KMS-11 (cell line): ENCODE results near the gene TRAM2.
A peak's percentile ranks its signal among the peaks of the same experiment; 100 is the strongest.

Experiments
- H2AFZ ChIP-seq: fragments of 200-600 bp; sonication (generic); 2 replicates; pipeline ENCODE4 v1.6.1; 2016; ENCODE audit warnings: antibody characterized with exemption, mixed run types, low read depth
- H3K27ac ChIP-seq: fragments of 200-600 bp; sonication (generic); 2 replicates; pipeline ENCODE4 v1.6.1; 2016; ENCODE audit warnings: mild to moderate bottlenecking, mixed run types
- H3K27me3 ChIP-seq: fragments of 200-600 bp; sonication (generic); 2 replicates; pipeline ENCODE4 v1.6.1; 2017; ENCODE audit warnings: mild to moderate bottlenecking, low read depth, mixed run types, moderate library complexity; ENCODE audit not compliant: insufficient read depth
- H3K36me3 ChIP-seq: fragments of 200-600 bp; sonication (generic); 2 replicates; pipeline ENCODE4 v1.6.1; 2017; ENCODE audit warnings: mild to moderate bottlenecking, mixed run types; ENCODE audit not compliant: insufficient read depth
- H3K4me1 ChIP-seq: fragments of 200-600 bp; sonication (generic); 2 replicates; pipeline ENCODE4 v1.6.1; 2016; ENCODE audit warnings: mild to moderate bottlenecking, low read depth, mixed run types; ENCODE audit not compliant: poor library complexity, severe bottlenecking
- H3K4me2 ChIP-seq: fragments of 200-600 bp; sonication (generic); 2 replicates; pipeline ENCODE4 v1.7.0; 2016; ENCODE audit warnings: mild to moderate bottlenecking, mixed run types
- H3K4me3 ChIP-seq: fragments of 200-600 bp; sonication (generic); IDR thresholded peaks from 2 replicates; pipeline ENCODE4 v1.6.1; 2017; ENCODE audit warnings: low read depth, low read length, mixed read lengths; ENCODE audit not compliant: insufficient read depth
- H3K79me2 ChIP-seq: fragments of 200-600 bp; sonication (generic); 2 replicates; pipeline ENCODE4 v1.6.1; 2016; ENCODE audit warnings: low read depth, mixed run types; ENCODE audit not compliant: insufficient read depth
- H3K9ac ChIP-seq: fragments of 200-600 bp; sonication (generic); 2 replicates; pipeline ENCODE4 v1.6.1; 2016; ENCODE audit warnings: mild to moderate bottlenecking, mixed run types
- H4K20me1 ChIP-seq: fragments of 200-600 bp; sonication (generic); 2 replicates; pipeline ENCODE4 v1.6.1; 2016; ENCODE audit warnings: mild to moderate bottlenecking, mixed run types; ENCODE audit not compliant: insufficient read depth
- TF ChIP-seq, protein P1 (sequence below): fragments of 200-600 bp; sonication (generic); conservative IDR thresholded peaks from 2 replicates; pipeline ENCODE4 v1.6.1; 2017; ENCODE audit warnings: low read depth, mild to moderate bottlenecking, antibody characterized with exemption, low read length, moderate library complexity, mixed read lengths

Gene TRAM2

GRCh38 chr6:52580905-52581304 lies 4.0 kb upstream of the TRAM2 start:
- H3K4me3 ChIP-seq: no peak overlapping the region
- no peak overlapping the region for H2AFZ ChIP-seq
- H4K20me1 ChIP-seq: no peaks in the 10 kb centered on the region
- no peak overlapping the region for H3K4me2 ChIP-seq
- no peak overlapping the region for H3K27ac ChIP-seq
- no peak overlapping the region for H3K9ac ChIP-seq
- TF ChIP-seq, protein P1, sequence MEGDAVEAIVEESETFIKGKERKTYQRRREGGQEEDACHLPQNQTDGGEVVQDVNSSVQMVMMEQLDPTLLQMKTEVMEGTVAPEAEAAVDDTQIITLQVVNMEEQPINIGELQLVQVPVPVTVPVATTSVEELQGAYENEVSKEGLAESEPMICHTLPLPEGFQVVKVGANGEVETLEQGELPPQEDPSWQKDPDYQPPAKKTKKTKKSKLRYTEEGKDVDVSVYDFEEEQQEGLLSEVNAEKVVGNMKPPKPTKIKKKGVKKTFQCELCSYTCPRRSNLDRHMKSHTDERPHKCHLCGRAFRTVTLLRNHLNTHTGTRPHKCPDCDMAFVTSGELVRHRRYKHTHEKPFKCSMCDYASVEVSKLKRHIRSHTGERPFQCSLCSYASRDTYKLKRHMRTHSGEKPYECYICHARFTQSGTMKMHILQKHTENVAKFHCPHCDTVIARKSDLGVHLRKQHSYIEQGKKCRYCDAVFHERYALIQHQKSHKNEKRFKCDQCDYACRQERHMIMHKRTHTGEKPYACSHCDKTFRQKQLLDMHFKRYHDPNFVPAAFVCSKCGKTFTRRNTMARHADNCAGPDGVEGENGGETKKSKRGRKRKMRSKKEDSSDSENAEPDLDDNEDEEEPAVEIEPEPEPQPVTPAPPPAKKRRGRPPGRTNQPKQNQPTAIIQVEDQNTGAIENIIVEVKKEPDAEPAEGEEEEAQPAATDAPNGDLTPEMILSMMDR: no peak
- H3K4me1 ChIP-seq: peaks cover 26% of the 10 kb centered on the region
- H3K27me3 ChIP-seq: no peaks in the 10 kb centered on the region
- H3K79me2 ChIP-seq: peaks cover 12% of the 10 kb centered on the region
- H3K36me3 ChIP-seq: no peaks in the 10 kb centered on the region

DNA sequence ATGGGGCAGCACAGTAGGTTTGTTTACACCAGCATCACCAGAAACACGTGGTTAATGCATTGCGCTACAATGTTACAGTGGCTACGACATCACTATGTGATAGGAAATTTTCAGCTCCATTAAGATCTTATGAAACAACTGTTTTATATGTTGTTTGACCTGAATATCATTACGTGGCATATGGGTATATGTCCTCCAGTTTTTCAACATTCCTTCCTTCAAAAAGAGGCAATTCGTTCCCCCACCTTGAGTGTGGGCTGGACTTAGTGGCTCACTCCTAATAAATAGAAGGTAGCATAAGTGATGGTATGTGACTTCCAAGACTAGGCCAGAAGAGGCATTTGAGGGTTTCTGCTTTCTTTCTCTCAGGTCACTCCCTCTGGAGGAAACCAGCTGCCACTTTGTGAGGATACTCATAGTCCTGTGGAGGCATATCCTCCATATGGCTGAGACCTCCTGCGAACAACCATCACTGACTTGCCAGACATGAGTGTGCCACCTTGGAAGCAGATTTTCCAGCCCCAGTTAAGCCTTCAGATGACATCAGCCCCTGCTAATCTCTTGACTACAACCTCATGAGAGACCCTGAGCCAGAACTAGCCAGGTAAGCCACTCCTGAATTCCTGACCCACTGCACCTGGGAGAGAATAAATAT lies 2.3 kb upstream of the TRAM2 start:
- no peak overlapping the region for H2AFZ ChIP-seq
- H4K20me1 ChIP-seq: 0 out of 2 replicates have a peak, but pooled peaks cover 4% of the 10 kb centered on the region
- TF ChIP-seq, protein P1: no peak
- no peaks in the 10 kb centered on the region for H3K36me3 ChIP-seq
- H3K27me3 ChIP-seq: no peaks in the 10 kb centered on the region
- H3K27ac ChIP-seq: no peak overlapping the region
- H3K4me2 ChIP-seq: no peak overlapping the region
- no peak overlapping the region for H3K9ac ChIP-seq
- no peak overlapping the region for H3K4me3 ChIP-seq
- peaks cover 30% of the 10 kb centered on the region for H3K79me2 ChIP-seq
- H3K4me1 ChIP-seq: peaks cover 20% of the 10 kb centered on the region

GRCh38 chr6:52577778-52578463 lies 1.1 kb upstream of the TRAM2 start:
- H3K4me1 ChIP-seq: peaks cover 25% of the 10 kb centered on the region
- H3K27ac ChIP-seq: peak overlapping the region; percentile 84
- TF ChIP-seq, protein P1: no peak
- H3K4me3 ChIP-seq: no peak overlapping the region
- peaks cover 42% of the 10 kb centered on the region for H3K79me2 ChIP-seq
- H3K27me3 ChIP-seq: no peaks in the 10 kb centered on the region
- H3K4me2 ChIP-seq: peak overlapping the region; percentile 55
- H2AFZ ChIP-seq: peak overlapping the region; percentile 74
- H3K36me3 ChIP-seq: no peaks in the 10 kb centered on the region; the same call in 1 of the 2 replicates
- H4K20me1 ChIP-seq: peaks cover 10% of the 10 kb centered on the region
- peak overlapping the region; percentile 83 for H3K9ac ChIP-seq

GRCh38 chr6:52576392-52577021 lies 353 bp downstream of the TRAM2 start:
- Histone ChIP-seq H3K4me3 (peak overlapping the region; percentile 75), H3K79me2 (peaks cover 56% of the 10 kb centered on the region), H4K20me1 (peaks cover 23% of the 10 kb centered on the region), H3K9ac (peak overlapping the region; percentile 73), H3K36me3 (peaks cover 5% of the 10 kb centered on the region; the same call in 1 of the 2 replicates), H3K27me3 (no peaks in the 10 kb centered on the region), H3K4me1 (peaks cover 39% of the 10 kb centered on the region), H3K27ac (peak overlapping the region; percentile 49), H2AFZ (peak overlapping the region; percentile 52; the same call in 1 of the 2 replicates), H3K4me2 (peak overlapping the region; percentile 94)
- TF ChIP-seq, protein P1: peak; percentile 65; the same call in 1 of the 2 replicates
